ENCODE measurements around the gene HAPLN3. TPM values are rescaled to one million over a fixed set of nuclear protein-coding genes. Genes with fewer than 3 reads are reported as not detected.
A peak's percentile ranks its signal among the peaks of the same experiment; 100 is the strongest.

The HAPLN3 gene
- total RNA-seq, 1 experiment from 2014 or later = 2.4 TPM

- Histone ChIP-seq H3K4me1 (replicated peaks; ENCODE audit: insufficient read depth) (no peaks in the 10 kb centered on the region), H3K27ac (no peak overlapping the region), H3K36me3 (ENCODE audit: low read depth) (no peaks in the 10 kb centered on the region), H3K4me3 (no peak overlapping the region), H3K9me3 (ENCODE audit: insufficient read depth, low read depth) (no peaks in the 10 kb centered on the region), H3F3A (ENCODE audit: insufficient read depth, low read depth) (no peaks in the 10 kb centered on the region), H3K9me2 (ENCODE audit: insufficient read depth) (no peaks in the 10 kb centered on the region), H3K27me3 (ENCODE audit: insufficient read depth, low read depth) (peaks cover 15% of the 10 kb centered on the region), H3K4me2 (no peak overlapping the region), H3K79me2 (ENCODE audit: low read depth) (no peaks in the 10 kb centered on the region), H4K20me1 (ENCODE audit: insufficient read depth) (no peaks in the 10 kb centered on the region), H2AFZ (no peak overlapping the region)
- POLR2A ChIA-PET (ENCODE audit: unreplicated experiment) = no interaction called here
- no peak for DNase-seq
- CTCF ChIA-PET = no interaction called here
- TF ChIP-seq, protein P1, sequence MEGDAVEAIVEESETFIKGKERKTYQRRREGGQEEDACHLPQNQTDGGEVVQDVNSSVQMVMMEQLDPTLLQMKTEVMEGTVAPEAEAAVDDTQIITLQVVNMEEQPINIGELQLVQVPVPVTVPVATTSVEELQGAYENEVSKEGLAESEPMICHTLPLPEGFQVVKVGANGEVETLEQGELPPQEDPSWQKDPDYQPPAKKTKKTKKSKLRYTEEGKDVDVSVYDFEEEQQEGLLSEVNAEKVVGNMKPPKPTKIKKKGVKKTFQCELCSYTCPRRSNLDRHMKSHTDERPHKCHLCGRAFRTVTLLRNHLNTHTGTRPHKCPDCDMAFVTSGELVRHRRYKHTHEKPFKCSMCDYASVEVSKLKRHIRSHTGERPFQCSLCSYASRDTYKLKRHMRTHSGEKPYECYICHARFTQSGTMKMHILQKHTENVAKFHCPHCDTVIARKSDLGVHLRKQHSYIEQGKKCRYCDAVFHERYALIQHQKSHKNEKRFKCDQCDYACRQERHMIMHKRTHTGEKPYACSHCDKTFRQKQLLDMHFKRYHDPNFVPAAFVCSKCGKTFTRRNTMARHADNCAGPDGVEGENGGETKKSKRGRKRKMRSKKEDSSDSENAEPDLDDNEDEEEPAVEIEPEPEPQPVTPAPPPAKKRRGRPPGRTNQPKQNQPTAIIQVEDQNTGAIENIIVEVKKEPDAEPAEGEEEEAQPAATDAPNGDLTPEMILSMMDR (conservative IDR thresholded peaks at IDR 0.05) = peak; percentile 62
- no peak for TF ChIP-seq EZH2 (IDR thresholded peaks at IDR 0.05; ENCODE audit: low read depth)
- BruUV-seq (replicated peaks) = no TSS peak
- intact Hi-C loops (cut with micrococcal nuclease; ENCODE audit: unreplicated experiment) = loop anchor here (1.0 to 10.0 kb wide), 2 partner anchors 177 to 360 kb away; no protein-coding TSS in a partner anchor
Observed at GRCh38 chr15:88834211-88834812, 61.0 kb downstream of the HAPLN3 start.

GRCh38 chr15:88833731-88834100 is 61.6 kb downstream of the HAPLN3 start:
- Histone ChIP-seq H3K27ac (no peak overlapping the region), H3K4me3 (no peak overlapping the region), H3K4me1 (replicated peaks; ENCODE audit: insufficient read depth) (no peaks in the 10 kb centered on the region), H3K27me3 (ENCODE audit: insufficient read depth, low read depth) (peaks cover 20% of the 10 kb centered on the region), H3K36me3 (ENCODE audit: low read depth) (no peaks in the 10 kb centered on the region), H2AFZ (no peak overlapping the region), H3K9me3 (ENCODE audit: insufficient read depth, low read depth) (no peaks in the 10 kb centered on the region), H3K9me2 (ENCODE audit: insufficient read depth) (no peaks in the 10 kb centered on the region), H4K20me1 (ENCODE audit: insufficient read depth) (no peaks in the 10 kb centered on the region), H3K79me2 (ENCODE audit: low read depth) (no peaks in the 10 kb centered on the region), H3F3A (ENCODE audit: insufficient read depth, low read depth) (no peaks in the 10 kb centered on the region), H3K4me2 (no peak overlapping the region)
- no TSS peak for BruUV-seq (replicated peaks)
- CTCF ChIA-PET = no interaction called here
- DNase-seq = no peak
- intact Hi-C loops (cut with micrococcal nuclease; ENCODE audit: unreplicated experiment) = loop anchor here (1.0 to 10.0 kb wide), 2 partner anchors 176 to 359 kb away; no protein-coding TSS in a partner anchor
- TF ChIP-seq, protein P1 (conservative IDR thresholded peaks at IDR 0.05) = no peak
- no peak for TF ChIP-seq EZH2 (IDR thresholded peaks at IDR 0.05; ENCODE audit: low read depth)
- POLR2A ChIA-PET (ENCODE audit: unreplicated experiment) = no interaction called here

GRCh38 chr15:88832820-88833730 is 62.3 kb downstream of the HAPLN3 start:
- no peak overlapping the region for H2AFZ ChIP-seq
- no TSS peak for BruUV-seq (replicated peaks)
- CTCF ChIA-PET = no interaction called here

More at GRCh38 chr15:88832820-88833730, 62.3 kb downstream of the HAPLN3 start:
- Histone ChIP-seq H4K20me1 (ENCODE audit: insufficient read depth) (no peaks in the 10 kb centered on the region), H3K4me1 (replicated peaks; ENCODE audit: insufficient read depth) (no peaks in the 10 kb centered on the region), H3K4me2 (no peak overlapping the region), H3F3A (ENCODE audit: insufficient read depth, low read depth) (no peaks in the 10 kb centered on the region), H3K79me2 (ENCODE audit: low read depth) (no peaks in the 10 kb centered on the region), H3K9me2 (ENCODE audit: insufficient read depth) (no peaks in the 10 kb centered on the region), H3K4me3 (no peak overlapping the region), H3K9me3 (ENCODE audit: insufficient read depth, low read depth) (no peaks in the 10 kb centered on the region), H3K27me3 (ENCODE audit: insufficient read depth, low read depth) (peaks cover 14% of the 10 kb centered on the region), H3K36me3 (ENCODE audit: low read depth) (no peaks in the 10 kb centered on the region), H3K27ac (no peak overlapping the region)
- TF ChIP-seq, protein P1 (conservative IDR thresholded peaks at IDR 0.05) = no peak
- TF ChIP-seq EZH2 (IDR thresholded peaks at IDR 0.05; ENCODE audit: low read depth) = no peak
- intact Hi-C loops (cut with micrococcal nuclease; ENCODE audit: unreplicated experiment) = loop anchor here (10.0 kb wide), 1 partner anchor 358 kb away; no protein-coding TSS in a partner anchor
- DNase-seq = no peak
- POLR2A ChIA-PET (ENCODE audit: unreplicated experiment) = no interaction called here
